ENCODE results near the gene NCK1. TPM values are rescaled to one million over a fixed set of nuclear protein-coding genes. Genes with fewer than 3 reads are reported as not detected.

The NCK1 gene
- total and polyA plus RNA-seq, 9 of the 15 experiments (the other 6 are each of a cell fraction or from before 2014, with no cell fraction given), result 17.3 to 30.5 (median 25.0) TPM

DNA sequence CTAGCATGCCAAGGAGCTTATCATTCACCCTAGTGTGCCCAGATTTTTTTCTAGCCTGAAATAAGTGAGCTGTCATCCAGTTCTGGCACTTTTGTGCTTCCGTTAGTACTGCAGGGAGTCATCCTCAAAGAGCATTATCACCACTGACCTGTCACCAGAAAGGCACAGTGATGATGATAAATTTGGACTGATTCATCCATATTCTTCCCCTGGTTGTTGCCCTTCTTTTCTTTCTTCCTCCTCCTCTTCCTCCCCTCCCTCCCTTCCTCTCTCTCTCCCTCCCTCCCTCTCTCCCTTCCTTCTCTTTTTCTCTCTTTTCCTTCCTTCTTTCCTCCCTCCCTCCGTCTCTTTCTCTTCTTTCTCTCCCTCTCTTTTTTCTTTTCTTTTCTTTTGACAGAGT lies 21.8 kb upstream of the NCK1 start (continued):
- no peak for TF ChIP-seq ZNF274 (IDR thresholded peaks at IDR 0.05; ENCODE audit: borderline replicate concordance, low read depth, low read length)
- TF ChIP-seq, protein P1, sequence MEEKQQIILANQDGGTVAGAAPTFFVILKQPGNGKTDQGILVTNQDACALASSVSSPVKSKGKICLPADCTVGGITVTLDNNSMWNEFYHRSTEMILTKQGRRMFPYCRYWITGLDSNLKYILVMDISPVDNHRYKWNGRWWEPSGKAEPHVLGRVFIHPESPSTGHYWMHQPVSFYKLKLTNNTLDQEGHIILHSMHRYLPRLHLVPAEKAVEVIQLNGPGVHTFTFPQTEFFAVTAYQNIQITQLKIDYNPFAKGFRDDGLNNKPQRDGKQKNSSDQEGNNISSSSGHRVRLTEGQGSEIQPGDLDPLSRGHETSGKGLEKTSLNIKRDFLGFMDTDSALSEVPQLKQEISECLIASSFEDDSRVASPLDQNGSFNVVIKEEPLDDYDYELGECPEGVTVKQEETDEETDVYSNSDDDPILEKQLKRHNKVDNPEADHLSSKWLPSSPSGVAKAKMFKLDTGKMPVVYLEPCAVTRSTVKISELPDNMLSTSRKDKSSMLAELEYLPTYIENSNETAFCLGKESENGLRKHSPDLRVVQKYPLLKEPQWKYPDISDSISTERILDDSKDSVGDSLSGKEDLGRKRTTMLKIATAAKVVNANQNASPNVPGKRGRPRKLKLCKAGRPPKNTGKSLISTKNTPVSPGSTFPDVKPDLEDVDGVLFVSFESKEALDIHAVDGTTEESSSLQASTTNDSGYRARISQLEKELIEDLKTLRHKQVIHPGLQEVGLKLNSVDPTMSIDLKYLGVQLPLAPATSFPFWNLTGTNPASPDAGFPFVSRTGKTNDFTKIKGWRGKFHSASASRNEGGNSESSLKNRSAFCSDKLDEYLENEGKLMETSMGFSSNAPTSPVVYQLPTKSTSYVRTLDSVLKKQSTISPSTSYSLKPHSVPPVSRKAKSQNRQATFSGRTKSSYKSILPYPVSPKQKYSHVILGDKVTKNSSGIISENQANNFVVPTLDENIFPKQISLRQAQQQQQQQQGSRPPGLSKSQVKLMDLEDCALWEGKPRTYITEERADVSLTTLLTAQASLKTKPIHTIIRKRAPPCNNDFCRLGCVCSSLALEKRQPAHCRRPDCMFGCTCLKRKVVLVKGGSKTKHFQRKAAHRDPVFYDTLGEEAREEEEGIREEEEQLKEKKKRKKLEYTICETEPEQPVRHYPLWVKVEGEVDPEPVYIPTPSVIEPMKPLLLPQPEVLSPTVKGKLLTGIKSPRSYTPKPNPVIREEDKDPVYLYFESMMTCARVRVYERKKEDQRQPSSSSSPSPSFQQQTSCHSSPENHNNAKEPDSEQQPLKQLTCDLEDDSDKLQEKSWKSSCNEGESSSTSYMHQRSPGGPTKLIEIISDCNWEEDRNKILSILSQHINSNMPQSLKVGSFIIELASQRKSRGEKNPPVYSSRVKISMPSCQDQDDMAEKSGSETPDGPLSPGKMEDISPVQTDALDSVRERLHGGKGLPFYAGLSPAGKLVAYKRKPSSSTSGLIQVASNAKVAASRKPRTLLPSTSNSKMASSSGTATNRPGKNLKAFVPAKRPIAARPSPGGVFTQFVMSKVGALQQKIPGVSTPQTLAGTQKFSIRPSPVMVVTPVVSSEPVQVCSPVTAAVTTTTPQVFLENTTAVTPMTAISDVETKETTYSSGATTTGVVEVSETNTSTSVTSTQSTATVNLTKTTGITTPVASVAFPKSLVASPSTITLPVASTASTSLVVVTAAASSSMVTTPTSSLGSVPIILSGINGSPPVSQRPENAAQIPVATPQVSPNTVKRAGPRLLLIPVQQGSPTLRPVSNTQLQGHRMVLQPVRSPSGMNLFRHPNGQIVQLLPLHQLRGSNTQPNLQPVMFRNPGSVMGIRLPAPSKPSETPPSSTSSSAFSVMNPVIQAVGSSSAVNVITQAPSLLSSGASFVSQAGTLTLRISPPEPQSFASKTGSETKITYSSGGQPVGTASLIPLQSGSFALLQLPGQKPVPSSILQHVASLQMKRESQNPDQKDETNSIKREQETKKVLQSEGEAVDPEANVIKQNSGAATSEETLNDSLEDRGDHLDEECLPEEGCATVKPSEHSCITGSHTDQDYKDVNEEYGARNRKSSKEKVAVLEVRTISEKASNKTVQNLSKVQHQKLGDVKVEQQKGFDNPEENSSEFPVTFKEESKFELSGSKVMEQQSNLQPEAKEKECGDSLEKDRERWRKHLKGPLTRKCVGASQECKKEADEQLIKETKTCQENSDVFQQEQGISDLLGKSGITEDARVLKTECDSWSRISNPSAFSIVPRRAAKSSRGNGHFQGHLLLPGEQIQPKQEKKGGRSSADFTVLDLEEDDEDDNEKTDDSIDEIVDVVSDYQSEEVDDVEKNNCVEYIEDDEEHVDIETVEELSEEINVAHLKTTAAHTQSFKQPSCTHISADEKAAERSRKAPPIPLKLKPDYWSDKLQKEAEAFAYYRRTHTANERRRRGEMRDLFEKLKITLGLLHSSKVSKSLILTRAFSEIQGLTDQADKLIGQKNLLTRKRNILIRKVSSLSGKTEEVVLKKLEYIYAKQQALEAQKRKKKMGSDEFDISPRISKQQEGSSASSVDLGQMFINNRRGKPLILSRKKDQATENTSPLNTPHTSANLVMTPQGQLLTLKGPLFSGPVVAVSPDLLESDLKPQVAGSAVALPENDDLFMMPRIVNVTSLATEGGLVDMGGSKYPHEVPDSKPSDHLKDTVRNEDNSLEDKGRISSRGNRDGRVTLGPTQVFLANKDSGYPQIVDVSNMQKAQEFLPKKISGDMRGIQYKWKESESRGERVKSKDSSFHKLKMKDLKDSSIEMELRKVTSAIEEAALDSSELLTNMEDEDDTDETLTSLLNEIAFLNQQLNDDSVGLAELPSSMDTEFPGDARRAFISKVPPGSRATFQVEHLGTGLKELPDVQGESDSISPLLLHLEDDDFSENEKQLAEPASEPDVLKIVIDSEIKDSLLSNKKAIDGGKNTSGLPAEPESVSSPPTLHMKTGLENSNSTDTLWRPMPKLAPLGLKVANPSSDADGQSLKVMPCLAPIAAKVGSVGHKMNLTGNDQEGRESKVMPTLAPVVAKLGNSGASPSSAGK (IDR thresholded peaks at IDR 0.05), result no peak
- TF ChIP-seq, protein P2, sequence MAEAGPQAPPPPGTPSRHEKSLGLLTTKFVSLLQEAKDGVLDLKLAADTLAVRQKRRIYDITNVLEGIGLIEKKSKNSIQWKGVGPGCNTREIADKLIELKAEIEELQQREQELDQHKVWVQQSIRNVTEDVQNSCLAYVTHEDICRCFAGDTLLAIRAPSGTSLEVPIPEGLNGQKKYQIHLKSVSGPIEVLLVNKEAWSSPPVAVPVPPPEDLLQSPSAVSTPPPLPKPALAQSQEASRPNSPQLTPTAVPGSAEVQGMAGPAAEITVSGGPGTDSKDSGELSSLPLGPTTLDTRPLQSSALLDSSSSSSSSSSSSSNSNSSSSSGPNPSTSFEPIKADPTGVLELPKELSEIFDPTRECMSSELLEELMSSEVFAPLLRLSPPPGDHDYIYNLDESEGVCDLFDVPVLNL (CRISPR knock-in tag; IDR thresholded peaks at IDR 0.05; ENCODE audit: low read depth), result no peak
- no peak for TF ChIP-seq HMGN3 (IDR thresholded peaks at IDR 0.05; ENCODE audit: borderline replicate concordance, extremely low read depth, insufficient read length, low read depth, low read length)
- TF ChIP-seq SP1 (CRISPR knock-in tag; IDR thresholded peaks at IDR 0.05), result no peak
- no peak for TF ChIP-seq KLF13 (tag; IDR thresholded peaks at IDR 0.05; ENCODE audit: borderline replicate concordance, low read depth)
- TF ChIP-seq, protein P3, sequence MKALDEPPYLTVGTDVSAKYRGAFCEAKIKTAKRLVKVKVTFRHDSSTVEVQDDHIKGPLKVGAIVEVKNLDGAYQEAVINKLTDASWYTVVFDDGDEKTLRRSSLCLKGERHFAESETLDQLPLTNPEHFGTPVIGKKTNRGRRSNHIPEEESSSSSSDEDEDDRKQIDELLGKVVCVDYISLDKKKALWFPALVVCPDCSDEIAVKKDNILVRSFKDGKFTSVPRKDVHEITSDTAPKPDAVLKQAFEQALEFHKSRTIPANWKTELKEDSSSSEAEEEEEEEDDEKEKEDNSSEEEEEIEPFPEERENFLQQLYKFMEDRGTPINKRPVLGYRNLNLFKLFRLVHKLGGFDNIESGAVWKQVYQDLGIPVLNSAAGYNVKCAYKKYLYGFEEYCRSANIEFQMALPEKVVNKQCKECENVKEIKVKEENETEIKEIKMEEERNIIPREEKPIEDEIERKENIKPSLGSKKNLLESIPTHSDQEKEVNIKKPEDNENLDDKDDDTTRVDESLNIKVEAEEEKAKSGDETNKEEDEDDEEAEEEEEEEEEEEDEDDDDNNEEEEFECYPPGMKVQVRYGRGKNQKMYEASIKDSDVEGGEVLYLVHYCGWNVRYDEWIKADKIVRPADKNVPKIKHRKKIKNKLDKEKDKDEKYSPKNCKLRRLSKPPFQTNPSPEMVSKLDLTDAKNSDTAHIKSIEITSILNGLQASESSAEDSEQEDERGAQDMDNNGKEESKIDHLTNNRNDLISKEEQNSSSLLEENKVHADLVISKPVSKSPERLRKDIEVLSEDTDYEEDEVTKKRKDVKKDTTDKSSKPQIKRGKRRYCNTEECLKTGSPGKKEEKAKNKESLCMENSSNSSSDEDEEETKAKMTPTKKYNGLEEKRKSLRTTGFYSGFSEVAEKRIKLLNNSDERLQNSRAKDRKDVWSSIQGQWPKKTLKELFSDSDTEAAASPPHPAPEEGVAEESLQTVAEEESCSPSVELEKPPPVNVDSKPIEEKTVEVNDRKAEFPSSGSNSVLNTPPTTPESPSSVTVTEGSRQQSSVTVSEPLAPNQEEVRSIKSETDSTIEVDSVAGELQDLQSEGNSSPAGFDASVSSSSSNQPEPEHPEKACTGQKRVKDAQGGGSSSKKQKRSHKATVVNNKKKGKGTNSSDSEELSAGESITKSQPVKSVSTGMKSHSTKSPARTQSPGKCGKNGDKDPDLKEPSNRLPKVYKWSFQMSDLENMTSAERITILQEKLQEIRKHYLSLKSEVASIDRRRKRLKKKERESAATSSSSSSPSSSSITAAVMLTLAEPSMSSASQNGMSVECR (CRISPR knock-in tag; IDR thresholded peaks at IDR 0.05), result no peak
- no peak for TF ChIP-seq MYC (IDR thresholded peaks at IDR 0.05; ENCODE audit: low read depth, low read length)
- TF ChIP-seq MYC (CRISPR knock-in tag; IDR thresholded peaks at IDR 0.05; ENCODE audit: borderline replicate concordance, low read depth), result no peak
- TF ChIP-seq RB1 (IDR thresholded peaks at IDR 0.05; ENCODE audit: low read depth), result no peak
- no peak for TF ChIP-seq CREB1 (IDR thresholded peaks at IDR 0.05)
- TF ChIP-seq CREB1 (CRISPR knock-in tag; IDR thresholded peaks at IDR 0.05), result no peak
